Stimulated activated memory B cell treated with anti-CD40 and anti-IgM and Interleukin-4, amounts not matched to agents 10 μg/mL and 1 μg/mL and 100 μg/mL, for 72 hours (primary cell): ENCODE results near the gene PRR36.

Experiments used
- ATAC-seq: fragments of 150-1000 bp; cut with Tn5 transposase; 2 replicates; pipeline ENCODE4 v1.10.0; 2021
- H3K27ac Mint-ChIP-seq: one replicate; pipeline ENCODE4 v1.8.0; 2022; ENCODE audit warnings: mild to moderate bottlenecking, mixed read lengths
- H3K27me3 Mint-ChIP-seq: one replicate; pipeline ENCODE4 v1.8.0; 2022; ENCODE audit warnings: mixed read lengths
- H3K36me3 Mint-ChIP-seq: one replicate; pipeline ENCODE4 v1.8.0; 2022; ENCODE audit warnings: mixed read lengths
- H3K4me1 Mint-ChIP-seq: one replicate; pipeline ENCODE4 v1.8.0; 2022; ENCODE audit warnings: mixed read lengths
- H3K4me3 Mint-ChIP-seq: one replicate; pipeline ENCODE4 v1.8.0; 2022; ENCODE audit warnings: mild to moderate bottlenecking, moderate library complexity, mixed read lengths
- H3K9me3 Mint-ChIP-seq: one replicate; pipeline ENCODE4 v1.8.0; 2022; ENCODE audit warnings: mixed read lengths

PRR36 gene

DNA sequence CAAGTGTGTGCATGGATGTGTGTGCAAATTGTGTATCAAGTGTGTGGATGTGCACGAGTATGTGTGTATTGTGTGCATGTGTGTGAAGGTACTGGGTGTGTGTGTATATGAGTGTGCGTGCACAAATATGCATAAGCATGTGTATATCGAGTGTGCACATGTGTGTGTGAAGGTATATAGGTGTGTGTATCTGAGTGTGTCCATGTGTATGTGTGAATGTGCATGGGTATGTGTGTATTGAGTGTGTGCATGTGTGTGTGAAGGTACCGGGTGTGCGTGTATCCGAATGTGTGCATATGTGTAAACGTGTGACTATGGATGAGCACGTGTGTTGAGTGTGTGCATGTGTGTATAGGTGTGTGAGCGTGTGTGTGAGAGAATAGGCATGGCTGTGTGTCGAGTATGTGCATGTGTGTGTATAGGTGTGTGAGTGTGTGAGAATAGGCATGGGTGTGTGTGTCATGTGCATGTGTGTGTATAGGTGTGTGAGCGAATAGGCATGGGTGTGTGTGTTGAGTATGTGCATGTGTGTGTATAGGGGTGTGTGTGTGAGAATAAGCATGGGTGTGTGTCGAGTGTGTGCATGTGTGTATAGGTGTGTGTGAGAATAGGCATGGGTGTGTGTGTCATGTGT lies 31.4 kb downstream of the PRR36 start:
- H3K4me3 Mint-ChIP-seq, result no peak overlapping the region
- ATAC-seq, result no peak

GRCh38 chr19:7841751-7842660 lies 32.2 kb downstream of the PRR36 start:
- no peak overlapping the region for H3K4me3 Mint-ChIP-seq
- H3K27me3 Mint-ChIP-seq, result no peaks in the 10 kb centered on the region
- H3K4me1 Mint-ChIP-seq, result no peaks in the 10 kb centered on the region
- ATAC-seq, result no peak
- H3K36me3 Mint-ChIP-seq, result no peaks in the 10 kb centered on the region
- H3K9me3 Mint-ChIP-seq, result no peaks in the 10 kb centered on the region
- H3K27ac Mint-ChIP-seq, result no peak overlapping the region

More for the DNA sequence above, 31.4 kb downstream of the PRR36 start:
- Mint-ChIP-seq H3K9me3 (no peaks in the 10 kb centered on the region), H3K36me3 (no peaks in the 10 kb centered on the region), H3K27ac (no peak overlapping the region), H3K27me3 (no peaks in the 10 kb centered on the region), H3K4me1 (no peaks in the 10 kb centered on the region)

DNA sequence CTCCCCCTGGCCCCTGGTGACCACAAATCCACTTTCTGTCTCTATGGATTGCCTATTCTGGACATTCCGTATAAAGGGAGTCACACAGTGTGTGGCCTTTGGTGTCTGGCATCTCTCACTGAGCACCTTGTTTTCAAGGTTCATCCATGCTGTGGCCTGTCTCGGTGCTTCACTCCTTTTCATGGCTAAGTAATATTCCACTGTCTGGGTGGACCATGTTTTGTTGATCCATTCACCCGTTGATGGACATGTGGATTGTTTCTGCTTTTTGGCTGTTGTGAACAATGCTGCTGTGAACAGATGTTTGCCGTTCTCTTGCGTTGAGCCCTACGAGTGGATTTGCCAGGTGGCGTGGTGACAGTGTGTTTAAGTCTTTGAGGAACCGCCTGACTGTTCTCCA lies 33.6 kb downstream of the PRR36 start:
- Mint-ChIP-seq H3K27ac (no peak overlapping the region), H3K4me3 (no peak overlapping the region), H3K9me3 (no peaks in the 10 kb centered on the region), H3K4me1 (no peaks in the 10 kb centered on the region), H3K36me3 (no peaks in the 10 kb centered on the region), H3K27me3 (no peaks in the 10 kb centered on the region)
- ATAC-seq, result no peak

DNA sequence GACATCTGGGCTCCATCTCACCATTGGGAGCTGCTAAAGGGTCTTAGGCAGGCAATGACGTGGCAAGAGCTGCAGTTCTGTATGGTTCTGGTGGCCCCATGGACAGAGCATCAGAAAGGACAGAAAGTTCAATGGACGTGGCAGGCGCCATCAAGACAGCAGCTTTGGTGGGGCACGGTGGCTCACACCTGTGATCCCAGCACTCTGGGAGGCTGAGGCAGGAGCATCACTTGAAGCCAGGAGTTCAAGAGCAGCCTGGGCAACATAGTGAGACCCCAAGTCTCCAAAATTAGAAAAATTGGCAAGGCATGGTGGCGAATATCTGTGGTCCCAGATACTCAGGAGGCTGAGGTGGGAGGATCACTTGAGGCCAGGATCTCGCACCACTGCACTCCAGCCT lies 34.7 kb downstream of the PRR36 start:
- no peak for ATAC-seq
- no peaks in the 10 kb centered on the region for H3K9me3 Mint-ChIP-seq
- H3K27ac Mint-ChIP-seq, result no peak overlapping the region
- H3K4me3 Mint-ChIP-seq, result no peak overlapping the region
- H3K27me3 Mint-ChIP-seq, result no peaks in the 10 kb centered on the region
- no peaks in the 10 kb centered on the region for H3K4me1 Mint-ChIP-seq
- no peaks in the 10 kb centered on the region for H3K36me3 Mint-ChIP-seq

DNA sequence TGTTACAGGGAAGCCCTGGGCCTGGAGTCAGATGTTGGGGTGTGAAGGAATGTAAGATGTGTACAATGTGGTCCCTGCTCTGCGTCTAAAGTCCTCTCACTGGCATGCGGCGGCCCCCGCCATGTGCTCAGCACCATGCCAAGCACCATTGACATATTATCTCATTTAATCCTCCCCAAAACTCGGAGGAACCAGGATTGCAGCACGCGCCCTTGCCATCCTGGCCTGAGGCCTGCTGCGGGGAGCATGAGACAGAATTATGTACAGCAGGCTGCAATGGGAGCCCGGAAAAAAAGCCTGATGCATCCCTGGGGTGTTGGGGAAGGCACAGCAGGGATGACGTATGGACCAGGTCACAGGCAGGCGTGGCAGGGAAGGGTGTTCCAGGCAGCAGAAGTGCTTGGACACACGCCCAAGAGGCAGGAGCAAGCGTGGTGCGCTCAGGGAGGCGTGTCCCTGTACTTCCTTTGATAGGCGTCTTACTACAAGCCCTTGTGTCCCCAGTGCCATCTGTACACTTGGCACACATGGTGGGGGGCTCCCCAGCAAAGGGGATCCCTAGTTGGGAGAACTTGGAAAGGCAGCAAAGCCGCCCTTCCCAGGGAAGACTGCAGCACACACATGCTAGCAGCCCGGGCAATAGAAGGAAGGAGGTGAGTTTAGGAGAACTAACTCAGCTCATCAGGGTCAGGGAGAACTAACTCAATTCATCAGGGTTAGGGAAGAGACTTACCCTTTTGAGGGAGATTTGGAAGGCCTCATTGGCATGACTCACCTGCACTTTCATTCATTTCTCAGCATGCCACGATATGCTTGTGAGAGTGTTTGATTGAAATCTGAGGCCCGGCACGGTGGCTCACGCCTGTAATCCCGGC lies 40.7 kb downstream of the PRR36 start:
- Mint-ChIP-seq H3K9me3 (no peaks in the 10 kb centered on the region), H3K27ac (no peak overlapping the region), H3K36me3 (no peaks in the 10 kb centered on the region), H3K27me3 (no peaks in the 10 kb centered on the region), H3K4me1 (peaks cover 31% of the 10 kb centered on the region), H3K4me3 (no peak overlapping the region)
- ATAC-seq, result no peak

DNA sequence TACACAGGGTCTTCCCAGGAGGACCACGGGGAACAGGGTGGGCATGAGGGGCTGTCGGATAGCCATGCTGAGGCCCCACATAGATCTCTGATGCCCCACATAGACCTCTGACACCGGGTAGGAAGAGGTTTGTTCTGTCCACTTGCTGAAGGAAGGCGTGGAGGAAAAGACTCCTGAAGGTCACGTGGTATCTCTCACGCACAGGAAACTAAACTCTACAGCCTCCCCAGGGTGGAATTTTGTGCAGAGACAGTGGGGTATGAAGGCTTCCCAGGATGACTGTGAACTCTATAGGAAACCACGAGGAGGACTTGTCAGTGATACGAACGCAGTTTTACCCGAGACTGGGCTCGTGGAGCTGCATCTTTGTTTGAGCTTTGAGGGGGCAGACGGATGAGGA lies 41.4 kb downstream of the PRR36 start:
- Mint-ChIP-seq H3K36me3 (no peaks in the 10 kb centered on the region), H3K27ac (no peak overlapping the region), H3K4me3 (no peak overlapping the region), H3K9me3 (no peaks in the 10 kb centered on the region), H3K4me1 (peaks cover 31% of the 10 kb centered on the region), H3K27me3 (no peaks in the 10 kb centered on the region)
- ATAC-seq, result no peak

GRCh38 chr19:7832009-7832408 lies 42.2 kb downstream of the PRR36 start:
- ATAC-seq, result no peak
- H3K4me1 Mint-ChIP-seq, result peaks cover 31% of the 10 kb centered on the region
- no peaks in the 10 kb centered on the region for H3K9me3 Mint-ChIP-seq
- H3K4me3 Mint-ChIP-seq, result no peak overlapping the region
- H3K27ac Mint-ChIP-seq, result peak overlapping the region; percentile 74
- H3K27me3 Mint-ChIP-seq, result no peaks in the 10 kb centered on the region
- no peaks in the 10 kb centered on the region for H3K36me3 Mint-ChIP-seq

DNA sequence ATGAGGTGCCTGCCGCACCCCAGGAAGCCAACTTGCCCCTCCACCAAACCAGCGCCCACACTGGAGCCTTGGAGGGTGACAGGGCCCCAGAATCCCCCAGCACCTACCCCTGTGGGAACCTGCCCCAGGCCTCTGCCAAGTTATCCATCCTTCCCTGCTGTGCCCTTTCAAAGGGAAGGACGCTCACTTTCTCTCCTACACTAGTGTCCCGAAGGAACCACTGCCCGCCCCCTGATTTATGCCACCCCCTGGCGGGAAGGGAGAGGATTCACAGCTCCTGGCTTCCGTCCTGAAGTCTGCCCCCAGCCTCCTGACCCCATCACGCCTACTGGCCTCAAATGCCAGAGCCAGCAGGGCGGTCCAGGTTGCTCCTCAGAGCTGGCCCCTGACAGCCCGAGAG lies 42.7 kb downstream of the PRR36 start:
- Mint-ChIP-seq H3K4me1 (peaks cover 31% of the 10 kb centered on the region), H3K9me3 (no peaks in the 10 kb centered on the region), H3K4me3 (peak overlapping the region; percentile 79), H3K36me3 (no peaks in the 10 kb centered on the region), H3K27ac (peak overlapping the region; percentile 74), H3K27me3 (no peaks in the 10 kb centered on the region)
- ATAC-seq, result no peak

DNA sequence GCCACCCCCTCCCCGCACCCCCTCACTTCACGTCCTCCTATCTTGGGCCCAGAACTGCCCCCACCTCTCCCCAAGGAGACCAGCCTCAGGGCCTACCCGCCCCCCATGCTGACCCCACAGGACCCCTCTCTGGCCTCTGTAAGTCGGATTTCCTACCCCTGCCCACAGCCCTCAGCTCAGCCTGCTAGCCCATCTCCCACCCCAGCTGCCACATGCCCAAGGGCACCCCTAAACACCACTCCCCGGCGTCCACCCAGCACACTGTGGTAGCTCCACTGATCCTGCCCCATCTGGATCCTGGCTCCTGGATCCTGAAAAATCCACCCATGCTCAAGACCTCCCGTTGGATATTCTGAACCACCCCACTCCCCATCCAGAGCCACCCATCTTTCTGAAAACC lies 43.4 kb downstream of the PRR36 start:
- Mint-ChIP-seq H3K4me1 (peaks cover 31% of the 10 kb centered on the region), H3K9me3 (no peaks in the 10 kb centered on the region), H3K4me3 (peak overlapping the region; percentile 79), H3K36me3 (no peaks in the 10 kb centered on the region), H3K27me3 (no peaks in the 10 kb centered on the region), H3K27ac (peak overlapping the region; percentile 74)
- ATAC-seq, result no peak

GRCh38 chr19:7830272-7830771 lies 43.9 kb downstream of the PRR36 start:
- no peaks in the 10 kb centered on the region for H3K27me3 Mint-ChIP-seq
- no peaks in the 10 kb centered on the region for H3K36me3 Mint-ChIP-seq
- ATAC-seq, result no peak
- peak overlapping the region; percentile 79 for H3K4me3 Mint-ChIP-seq
- peak overlapping the region; percentile 74 for H3K27ac Mint-ChIP-seq
- peaks cover 31% of the 10 kb centered on the region for H3K4me1 Mint-ChIP-seq
- no peaks in the 10 kb centered on the region for H3K9me3 Mint-ChIP-seq

GRCh38 chr19:7829561-7830271 lies 44.5 kb downstream of the PRR36 start, which contains the start of gene EVI5L:
TSS of gene EVI5L (plus strand) at chr19:7830218. CDS start at chr19:7846543, 16,325 bp downstream.
- ATAC-seq, result peak; percentile 95
- Mint-ChIP-seq H3K27ac (peak within 1 kb of the TSS; percentile 74), H3K36me3 (no peaks in the 10 kb centered on the region), H3K27me3 (no peaks in the 10 kb centered on the region), H3K4me1 (peaks cover 31% of the 10 kb centered on the region), H3K9me3 (no peaks in the 10 kb centered on the region), H3K4me3 (peak within 1 kb of the TSS; percentile 79)

DNA sequence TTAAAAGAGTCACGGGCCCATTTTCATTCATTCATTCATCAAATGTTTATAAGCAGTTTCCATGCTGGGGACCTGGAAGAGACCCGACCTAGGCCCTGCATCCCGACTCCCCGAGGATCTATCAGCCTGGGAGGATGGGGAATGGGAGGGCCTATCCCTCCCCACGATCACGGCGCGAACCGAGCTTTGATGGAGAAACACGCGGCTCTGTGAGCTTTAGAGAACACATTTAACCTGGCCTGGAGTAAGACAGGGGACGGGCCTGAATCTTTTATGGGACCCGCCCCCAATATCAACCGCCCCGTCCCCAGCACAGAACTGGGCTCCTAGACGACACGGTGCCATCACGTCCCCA lies 45.0 kb downstream of the PRR36 start:
- Mint-ChIP-seq H3K27ac (peak overlapping the region; percentile 36), H3K36me3 (no peaks in the 10 kb centered on the region), H3K27me3 (peaks cover under 1% of the 10 kb centered on the region), H3K4me1 (peaks cover 31% of the 10 kb centered on the region), H3K4me3 (peak overlapping the region; percentile 55), H3K9me3 (no peaks in the 10 kb centered on the region)
- no peak for ATAC-seq

GRCh38 chr19:7823686-7824301 lies 50.4 kb downstream of the PRR36 start:
- Mint-ChIP-seq H3K4me1 (peaks cover 10% of the 10 kb centered on the region), H3K27ac (no peak overlapping the region), H3K36me3 (no peaks in the 10 kb centered on the region), H3K4me3 (no peak overlapping the region), H3K9me3 (no peaks in the 10 kb centered on the region), H3K27me3 (peaks cover 38% of the 10 kb centered on the region)
- ATAC-seq, result no peak

- peaks cover 38% of the 10 kb centered on the region for H3K27me3 Mint-ChIP-seq
- H3K36me3 Mint-ChIP-seq, result no peaks in the 10 kb centered on the region
- no peak overlapping the region for H3K27ac Mint-ChIP-seq
- no peak for ATAC-seq
- H3K4me1 Mint-ChIP-seq, result peaks cover 10% of the 10 kb centered on the region
- H3K4me3 Mint-ChIP-seq, result no peak overlapping the region
- H3K9me3 Mint-ChIP-seq, result no peaks in the 10 kb centered on the region
These were observed 51.2 kb downstream of the PRR36 start for GRCh38 chr19:7822910-7823515.
